Measurements from ENCODE around the gene PTPRE.

- TF ChIP-seq POLR2AphosphoS5 (IDR thresholded peaks at IDR 0.05; ENCODE audit: low read depth, low read length) = no peak
- no peak for TF ChIP-seq POLR2A (IDR thresholded peaks at IDR 0.05; ENCODE audit: low read depth, low read length)
- TF ChIP-seq PAX5 (IDR thresholded peaks at IDR 0.05; ENCODE audit: insufficient read depth, low read length, severe bottlenecking) = no peak
- TF ChIP-seq TAF1 (IDR thresholded peaks at IDR 0.05; ENCODE audit: low read depth, low read length) = no peak
- TF ChIP-seq SPI1 (IDR thresholded peaks at IDR 0.05; ENCODE audit: low read depth, low read length) = no peak
- TF ChIP-seq POU2F2 (IDR thresholded peaks at IDR 0.05; ENCODE audit: low read depth, low read length) = no peak
Measured at GRCh38 chr10:128045833-128046120, 138.9 kb downstream of the PTPRE start.
